Amniotic stem cell (primary cell): ENCODE data around the gene DSC2.
"Not testable (repeated sequence)": the region's sequence is repeated elsewhere in the genome, so short reads cannot be mapped to it uniquely, and the experiment has no call there.

Experiments used
- DNase-seq: peaks from one replicate; lab custom pipeline; 2025; lab: John Stamatoyannopoulos, UW

Gene DSC2

DNA sequence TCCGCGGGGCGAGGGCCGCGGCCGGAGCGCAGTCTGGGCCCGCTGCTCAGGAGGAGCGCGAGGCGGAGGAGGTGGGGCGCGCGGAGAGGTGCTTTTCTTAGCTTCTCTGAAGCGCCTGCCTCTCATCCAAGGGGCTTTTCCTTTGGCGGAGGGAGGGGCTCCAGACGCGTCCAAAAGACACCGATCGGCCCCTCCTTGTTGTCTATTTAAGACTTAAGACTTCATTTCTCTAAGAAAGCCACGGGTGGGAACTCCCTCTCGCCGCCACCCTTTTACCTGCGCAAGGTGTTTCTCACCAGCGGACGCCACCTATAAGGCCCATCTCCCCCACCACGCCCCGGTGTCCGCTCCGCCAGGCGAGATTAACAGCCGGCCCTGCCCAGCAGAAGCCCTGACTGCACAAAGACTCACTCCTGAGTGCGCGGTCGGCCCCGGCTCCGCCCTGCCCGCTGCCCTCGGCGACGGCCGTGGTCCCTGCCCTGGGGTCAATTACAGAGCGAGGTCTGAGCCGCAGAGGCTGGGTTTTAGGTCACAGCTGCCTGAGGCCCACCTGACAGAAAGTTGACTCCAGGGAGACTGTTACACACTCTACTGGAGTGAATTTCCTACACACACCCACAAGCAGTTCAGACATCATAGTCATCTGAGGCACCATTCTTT, at the start of gene DSC2:
Gene DSC2, minus strand, starts transcription at position 397 of the 660 bp plus-strand sequence. CDS start 450 bp downstream, outside the sequence.
- no peak for DNase-seq

- DNase-seq: no peak
Observed at GRCh38 chr18:31149351-31149750, 47.1 kb upstream of the DSC2 start.

- DNase-seq: no peak
Observed at GRCh38 chr18:31148600-31148999, 46.4 kb upstream of the DSC2 start.

DNA sequence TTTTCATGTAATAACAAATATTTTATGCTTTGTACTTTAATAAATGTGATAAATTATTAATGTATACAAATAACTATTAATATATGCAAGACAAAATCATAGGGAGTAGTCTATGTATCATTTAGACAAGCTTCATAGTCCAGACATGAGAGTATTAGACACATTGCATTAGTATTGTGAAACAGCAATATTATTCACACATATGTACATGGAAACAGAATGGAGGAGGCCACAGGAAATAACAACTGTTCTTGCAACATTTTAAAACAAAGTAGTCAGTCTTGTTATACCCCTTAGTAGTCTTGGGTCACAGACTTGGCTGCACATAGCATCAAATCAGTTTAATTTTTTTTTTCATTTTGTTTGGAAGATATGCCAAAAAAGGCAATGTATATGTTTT, 44.6 kb upstream of the DSC2 start:
- no peak for DNase-seq

DNA sequence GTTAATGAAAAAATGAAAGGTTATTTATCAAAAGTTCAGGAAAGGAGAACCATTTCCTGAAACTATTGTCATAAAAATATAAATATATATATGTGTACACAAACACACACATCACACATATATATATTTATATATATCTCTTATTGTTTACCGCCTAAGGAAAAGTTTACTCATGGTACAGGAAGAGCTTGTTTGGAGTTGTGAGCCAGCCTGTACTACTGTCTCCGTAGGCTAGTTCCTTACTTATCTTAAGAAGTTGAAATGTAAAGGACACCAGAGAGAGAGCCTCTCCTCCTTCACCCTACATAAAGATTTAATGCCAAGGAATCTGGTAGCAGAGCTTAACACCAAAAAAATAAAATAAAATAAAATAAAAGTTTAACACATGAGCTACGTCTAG, 40.8 kb upstream of the DSC2 start:
- no peak for DNase-seq

GRCh38 chr18:31138709-31139108, 36.5 kb upstream of the DSC2 start:
- DNase-seq: no peak

DNA sequence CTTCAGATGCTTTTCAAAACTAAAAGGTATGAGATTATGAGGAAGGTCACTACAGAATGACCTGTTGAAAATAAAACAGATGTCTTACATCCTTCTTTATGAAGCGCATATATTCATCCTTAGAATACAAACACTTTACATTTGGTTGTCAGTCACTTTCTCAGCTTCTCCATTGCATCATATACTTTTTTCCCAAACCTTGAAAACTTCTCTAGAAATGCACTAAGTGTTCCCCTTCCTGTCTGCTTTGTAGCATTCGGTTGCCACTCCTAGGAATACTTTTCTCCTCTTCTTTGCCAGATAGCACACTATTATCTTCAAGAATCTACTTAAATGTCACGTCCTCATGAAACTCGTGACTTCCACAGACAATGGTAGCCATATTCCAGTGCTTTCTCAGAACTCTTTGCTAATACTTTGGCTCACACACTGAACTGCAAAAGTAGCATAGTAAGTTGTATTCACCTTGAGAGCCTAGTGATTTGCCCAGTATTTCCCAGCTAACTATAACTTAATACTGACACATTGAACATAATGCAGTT, 32.8 kb upstream of the DSC2 start:
- no peak for DNase-seq

DNA sequence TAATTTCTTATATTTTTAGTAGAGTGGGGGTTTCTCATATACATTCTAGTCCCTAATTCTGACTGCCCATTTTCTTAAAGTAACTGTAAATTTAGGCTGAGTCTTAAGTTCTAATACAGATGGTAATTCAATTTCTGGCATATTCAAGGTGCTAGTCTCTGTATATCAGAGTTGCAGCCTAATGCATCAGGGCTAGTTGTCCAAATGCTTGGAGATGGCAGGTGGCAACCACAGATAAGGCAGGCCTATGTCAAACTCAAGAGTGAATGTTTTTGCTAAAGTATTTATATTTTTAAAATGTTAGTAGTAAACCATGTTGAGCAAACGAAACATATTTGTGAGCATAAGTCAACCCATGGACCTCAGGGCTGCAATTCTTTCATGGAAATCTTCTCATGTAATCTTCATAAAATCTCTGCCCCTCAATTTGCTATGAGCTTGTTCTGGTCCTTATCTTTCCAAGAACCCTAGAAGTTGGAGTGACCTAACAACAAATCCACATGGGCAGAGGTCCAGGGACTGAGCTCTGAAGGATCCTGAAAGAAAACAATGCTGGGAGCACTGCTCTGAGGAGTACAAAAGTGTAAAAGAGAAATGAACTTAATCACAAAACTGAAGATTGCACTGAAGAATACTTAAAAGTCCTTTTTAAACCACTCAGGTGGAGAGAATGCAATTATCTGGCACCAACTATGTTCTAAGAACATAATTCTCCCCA, 27.3 kb upstream of the DSC2 start:
- no peak for DNase-seq

DNA sequence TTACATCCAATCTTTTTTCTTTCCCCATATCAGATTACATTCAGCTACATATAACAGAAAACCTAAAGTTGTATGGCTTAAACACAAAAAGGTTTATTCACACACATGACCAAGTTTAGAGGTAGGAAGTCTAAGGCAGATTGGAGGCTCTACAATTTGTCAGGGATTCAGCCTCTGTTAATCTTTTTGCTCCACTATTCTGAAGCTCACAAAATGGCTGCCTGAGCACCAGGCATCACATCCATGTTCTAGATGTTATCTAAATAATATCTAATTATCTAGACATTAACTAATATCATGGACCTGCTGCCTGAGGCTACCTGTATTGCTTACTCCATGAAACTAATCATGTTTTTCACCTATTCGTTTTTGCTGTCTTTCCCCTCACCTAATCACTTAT, 23.7 kb upstream of the DSC2 start:
- no peak for DNase-seq

GRCh38 chr18:31123125-31123524, 20.9 kb upstream of the DSC2 start:
- DNase-seq: not testable (repeated sequence)

DNA sequence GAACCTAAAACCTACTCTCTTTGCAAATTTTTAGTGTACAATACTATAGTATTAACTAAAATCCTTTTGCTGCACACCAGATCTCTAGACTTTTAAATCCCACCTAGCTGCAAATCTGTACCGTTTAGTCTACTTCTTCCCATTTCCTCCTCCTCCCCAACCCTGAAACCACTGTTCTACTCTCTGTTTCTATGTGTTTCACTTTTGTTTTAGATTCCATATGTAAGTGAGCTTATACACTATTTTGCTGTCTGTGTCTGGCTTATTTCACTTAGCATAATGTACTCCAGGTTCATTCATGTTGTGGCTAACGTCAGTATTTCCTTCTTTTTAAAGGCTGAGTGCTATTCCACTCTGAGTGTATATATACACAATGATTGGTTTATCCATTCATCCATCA, 18.4 kb upstream of the DSC2 start:
- DNase-seq: no peak

DNA sequence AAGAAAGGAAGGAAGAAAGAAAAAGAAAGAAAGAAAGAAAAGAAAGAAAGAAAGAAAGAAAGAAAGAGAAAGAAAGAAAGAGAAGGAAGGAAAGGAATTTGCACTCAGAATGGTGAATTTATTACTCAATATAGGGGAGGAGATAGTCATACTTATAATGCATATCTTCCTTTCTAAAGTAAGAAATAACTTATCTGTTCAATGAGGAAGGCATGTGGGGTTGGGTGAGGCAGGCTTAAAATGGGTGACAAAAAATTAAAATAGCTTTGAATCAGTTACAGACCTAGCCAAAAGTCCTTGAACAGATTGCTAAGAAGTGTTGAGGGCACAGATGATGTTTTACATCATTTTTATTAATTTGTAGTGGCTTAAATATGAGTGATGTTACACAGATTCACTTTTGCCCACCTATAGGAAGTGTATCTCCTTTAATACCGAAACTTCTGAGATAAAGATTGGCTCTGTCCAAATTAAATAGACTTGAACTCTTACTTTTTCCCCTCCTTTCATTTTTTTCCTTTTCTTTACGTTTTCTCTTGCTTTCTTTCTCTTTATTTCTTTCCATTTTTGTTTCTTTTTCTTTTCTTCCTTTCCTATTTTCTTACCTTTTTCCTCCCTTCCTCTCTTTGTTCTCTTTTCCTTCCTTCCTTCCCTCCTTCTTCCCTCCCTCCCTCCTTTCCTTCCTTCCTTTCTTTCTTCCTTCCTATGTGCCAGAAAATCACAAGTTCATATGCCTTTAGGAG, 14.8 kb upstream of the DSC2 start:
- DNase-seq: no peak

DNA sequence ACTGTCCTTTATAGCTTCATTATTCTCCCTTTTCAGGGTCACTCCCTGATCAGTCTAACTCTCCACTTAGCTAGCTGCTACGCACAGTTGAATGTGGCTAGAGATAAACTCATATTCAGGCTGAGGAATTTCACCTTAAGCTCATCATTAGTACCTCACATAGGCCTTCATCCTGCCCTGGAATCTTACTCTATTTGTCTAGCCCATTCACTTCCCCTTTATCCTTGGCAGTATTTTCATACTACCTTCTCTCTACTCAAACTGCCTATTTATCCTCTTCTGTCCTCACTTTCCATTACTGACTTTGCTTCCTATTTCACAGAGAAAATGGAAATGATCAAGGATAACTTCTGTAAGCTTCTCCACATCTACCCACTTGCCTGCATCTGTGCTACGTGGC, 10.6 kb upstream of the DSC2 start:
- DNase-seq: no peak

- no peak for DNase-seq
Observed at GRCh38 chr18:31105733-31106132, 3.5 kb upstream of the DSC2 start.

GRCh38 chr18:31104444-31104843, 2.2 kb upstream of the DSC2 start:
- no peak for DNase-seq

- no peak for DNase-seq
Observed at GRCh38 chr18:31103423-31103822, 1.2 kb upstream of the DSC2 start.

DNA sequence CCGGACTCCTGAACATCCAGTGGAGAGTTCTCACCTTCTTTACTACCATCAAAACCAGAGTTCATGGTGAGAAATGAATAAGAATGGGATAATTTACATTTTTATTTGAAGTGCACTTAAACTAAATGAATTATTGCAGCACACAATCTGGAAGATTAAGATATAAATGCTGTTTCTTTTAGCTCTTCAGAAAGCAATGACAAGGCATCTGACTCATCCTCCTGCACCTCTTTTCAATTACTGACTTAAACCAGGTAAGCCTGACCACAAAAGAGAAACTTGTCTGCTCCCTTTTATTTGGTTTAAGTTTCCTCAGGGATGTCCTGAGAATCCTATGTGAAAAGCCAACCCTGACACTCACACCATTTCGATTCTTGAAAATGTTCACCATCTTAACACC, 720 bp upstream of the DSC2 start:
- no peak for DNase-seq

DNA sequence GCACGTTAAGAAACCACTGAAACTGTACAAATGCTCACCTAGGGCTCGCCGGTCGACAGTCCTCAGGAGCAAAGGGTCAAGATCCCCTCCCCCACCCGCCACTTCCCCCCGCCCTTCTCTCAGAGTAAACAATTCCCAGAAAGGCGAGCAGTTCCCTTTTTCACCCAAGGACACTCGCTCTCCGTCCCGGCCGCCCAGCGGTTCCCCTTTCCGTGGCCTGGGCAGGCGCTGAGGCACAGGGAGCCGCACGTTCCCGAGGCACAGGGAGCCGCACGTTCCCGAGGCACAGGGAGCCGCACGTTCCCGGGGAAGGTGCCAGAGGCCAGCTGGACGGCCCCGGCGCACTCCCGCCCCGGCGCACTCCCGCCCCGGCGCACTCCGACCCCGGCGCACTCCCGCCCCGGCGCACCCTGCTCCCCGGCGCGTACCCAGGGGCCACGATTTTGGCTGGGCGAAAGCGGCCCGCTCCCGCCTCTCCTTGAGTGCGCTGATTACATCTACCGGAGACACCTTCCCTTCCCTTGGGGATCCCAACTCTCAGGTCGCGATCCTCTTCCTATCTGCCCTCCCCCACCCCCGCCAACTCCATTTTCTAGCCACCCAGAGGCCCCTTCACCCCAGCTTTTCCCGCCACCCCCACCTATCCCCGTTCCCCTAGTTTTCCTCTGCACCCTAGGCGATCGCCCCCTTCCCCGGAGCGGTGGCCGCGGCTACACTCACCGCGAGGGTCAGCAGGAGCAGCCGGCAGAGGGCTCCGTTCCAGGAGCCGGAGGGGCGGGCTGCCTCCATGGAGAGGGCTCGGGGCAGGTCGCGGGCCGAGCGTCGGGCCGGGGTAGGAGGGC, 817 bp downstream of the DSC2 start:
- no peak for DNase-seq

DNA sequence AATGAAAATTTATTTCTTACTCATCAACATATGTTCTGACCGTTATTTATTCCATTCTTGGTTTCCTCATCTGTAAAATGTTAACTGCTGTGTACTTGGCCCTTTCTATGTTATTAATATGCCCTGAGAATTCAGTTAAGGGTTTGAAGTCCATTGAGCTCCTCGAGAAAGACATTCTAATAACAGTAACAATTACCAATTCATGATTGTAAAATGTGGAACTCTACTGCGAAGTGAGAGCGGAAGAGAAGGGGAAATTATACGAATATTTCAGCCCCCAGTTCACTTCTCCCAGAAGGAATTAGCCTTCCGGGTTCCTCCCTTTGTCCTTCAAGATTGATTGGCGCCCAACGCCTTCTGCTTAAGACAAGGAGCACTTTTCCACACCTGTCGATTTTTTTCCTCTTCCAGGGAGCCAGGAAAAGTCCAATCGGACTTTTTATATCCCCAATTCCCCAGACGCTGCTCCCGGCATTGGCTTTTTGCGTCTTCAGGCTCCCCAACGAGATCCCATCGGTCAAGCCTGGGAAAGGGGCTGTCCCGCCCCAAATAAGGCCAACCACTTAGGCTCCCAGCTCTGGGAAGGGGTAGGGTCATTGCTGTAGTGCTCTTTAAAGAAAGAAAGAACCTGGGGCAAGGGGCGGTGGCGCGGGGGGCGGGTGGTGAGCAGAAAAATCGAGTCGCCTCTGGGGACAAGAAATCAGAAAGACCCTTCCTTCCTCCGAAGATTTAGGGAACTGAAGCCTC, 1.6 kb downstream of the DSC2 start:
- DNase-seq: no peak

DNA sequence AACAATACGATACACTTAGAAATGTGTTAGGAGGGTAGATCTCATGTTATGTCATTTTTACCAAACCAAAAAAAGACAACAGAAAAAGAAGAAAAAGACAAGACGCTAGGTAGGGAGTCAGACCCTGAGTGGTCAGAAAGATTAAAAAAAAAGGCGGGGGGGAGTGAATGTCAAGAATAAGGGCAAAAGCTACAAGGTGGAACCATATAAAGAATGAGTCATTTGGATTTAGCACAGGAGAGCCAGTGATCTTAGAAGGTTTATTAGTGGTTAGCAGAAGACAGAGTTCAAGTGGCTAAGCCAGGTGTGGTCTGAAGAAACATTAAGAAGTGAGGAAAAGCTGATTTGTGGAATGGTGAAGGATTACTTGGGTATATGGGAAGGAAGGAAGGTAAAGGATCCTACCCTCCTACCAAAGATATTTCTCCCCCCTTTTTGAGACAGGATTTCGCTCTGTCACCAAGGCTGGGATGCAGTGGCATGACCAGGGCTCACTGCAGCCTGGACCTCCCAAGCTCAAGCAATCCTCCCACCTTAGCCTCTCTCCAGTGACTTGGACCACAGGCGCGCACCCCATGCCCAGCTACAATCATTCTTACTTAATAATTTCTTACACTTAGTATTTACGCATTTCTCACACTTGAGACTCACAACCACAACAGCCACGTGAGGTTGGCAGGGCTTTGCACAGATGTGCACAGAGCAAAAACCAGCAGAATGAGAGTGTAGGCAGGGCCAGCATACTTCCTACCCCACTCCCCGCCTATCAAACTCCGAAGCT, 2.6 kb downstream of the DSC2 start:
- DNase-seq: no peak
